H1 (cell line): ENCODE measurements around the gene TP53RK. TPM values are rescaled to one million over a fixed set of nuclear protein-coding genes. Genes with fewer than 3 reads are reported as not detected.

Experiments used
- CBX8 ChIP-seq: fragments of 300-800, 300-1000 bp; sonication (generic); IDR thresholded peaks from 2 replicates; pipeline ENCODE4 v1.7.1; 2016; ENCODE audit warnings: low read depth, low read length, borderline replicate concordance
- CREB1 ChIP-seq: IDR thresholded peaks from 2 replicates; pipeline ENCODE4 v1.6.1; 2012; ENCODE audit warnings: inconsistent platforms
- CTBP2 ChIP-seq: IDR thresholded peaks from 2 replicates; pipeline ENCODE4 v1.7.0; 2011; ENCODE audit warnings: borderline replicate concordance, mild to moderate bottlenecking, moderate library complexity, mixed read lengths, low read length; ENCODE audit not compliant: insufficient read depth, insufficient read length
- EP300 ChIP-seq, 2 experiments: IDR thresholded peaks; 1 replicate in 1 of 2; 2 replicates in 1 of 2; pipeline ENCODE4 v1.6.1; 2011 to 2012; ENCODE audit warnings: low read depth in 2 of 2, low read length in 2 of 2, mild to moderate bottlenecking in 2 of 2, borderline replicate concordance in 1 of 2, inconsistent platforms in 1 of 2, moderate library complexity in 1 of 2
- GTF2F1 ChIP-seq: IDR thresholded peaks from 2 replicates; pipeline ENCODE4 v1.6.1; 2012; ENCODE audit warnings: low read depth, low read length, improper control_type of control experiment, borderline replicate concordance
- NANOG ChIP-seq: IDR thresholded peaks from 2 replicates; pipeline ENCODE4 v1.6.1; 2011; ENCODE audit warnings: low read length, low read depth, mild to moderate bottlenecking, inconsistent platforms; ENCODE audit not compliant: insufficient read depth, poor library complexity, severe bottlenecking
- POLR2AphosphoS5 ChIP-seq: IDR thresholded peaks from 2 replicates; pipeline ENCODE4 v1.6.1; 2011; ENCODE audit warnings: low read depth, low read length
- POU5F1 ChIP-seq: IDR thresholded peaks from 2 replicates; pipeline ENCODE4 v1.6.1; 2011; ENCODE audit warnings: low read depth, mild to moderate bottlenecking, low read length, moderate library complexity
- RAD21 ChIP-seq, 2 experiments: IDR thresholded peaks in 1 of 2; conservative IDR thresholded peaks in 1 of 2; 2 replicates each; pipeline ENCODE4 v1.6.1; 2011; ENCODE audit warnings: low read depth in 2 of 2, low read length in 2 of 2, improper control_type of control experiment in 1 of 2, inconsistent platforms in 1 of 2, mild to moderate bottlenecking in 1 of 2, moderate library complexity in 1 of 2
- RFX5 ChIP-seq: IDR thresholded peaks from 2 replicates; pipeline ENCODE4 v1.6.1; 2011; ENCODE audit warnings: low read depth, low read length, improper control_type of control experiment, borderline replicate concordance
- SAP30 ChIP-seq: fragments of 300-600 bp; sonication (generic); IDR thresholded peaks from 2 replicates; pipeline ENCODE4 v1.7.1; 2012; ENCODE audit warnings: low read length, moderate library complexity, mild to moderate bottlenecking, inconsistent platforms; ENCODE audit not compliant: insufficient read depth, insufficient replicate concordance
- TAF1 ChIP-seq: IDR thresholded peaks from 2 replicates; pipeline ENCODE4 v1.6.1; 2011; ENCODE audit warnings: mild to moderate bottlenecking, low read depth, low read length
- polyA plus RNA-seq, 7 experiments: library from polyadenylated mRNA; depleted of rRNA in 3 of 7; stranded (reverse) in 5 of 7; unstranded in 2 of 7; fragments of >200 nt in 5 of 7; fragments of 200-250 nt in 2 of 7; gene quantifications; 1 replicate in 5 of 7; 2 replicates in 1 of 7; 4 replicates in 1 of 7; pipeline versions ENCODE4 v1.2.1 to v1.2.3, GENCODE V29; 2011 to 2013; ENCODE audit warnings: missing spikeins in 2 of 7, mixed read lengths in 2 of 7
- total RNA-seq: library from RNA; stranded (reverse); fragmentation: NEBNext Ultra II Directional; extraction: Animal tissue kit (Norgen Biotek cat#: 25700); gene quantifications from 2 replicates; pipeline ENCODE4 v1.2.1, GENCODE V29; 2021
- TF ChIP-seq, protein P1 (sequence below), 3 experiments: IDR thresholded peaks; 1 replicate in 2 of 3; 2 replicates in 1 of 3; pipeline versions ENCODE4 v1.5.1 to v1.6.1; 2011; ENCODE audit warnings: low read length in 3 of 3, mild to moderate bottlenecking in 3 of 3, inconsistent platforms in 2 of 3, low read depth in 1 of 3, moderate library complexity in 1 of 3; ENCODE audit not compliant: insufficient read depth in 1 of 3; ENCODE audit errors: control extremely low read depth in 1 of 3

The TP53RK gene
- total and polyA plus RNA-seq, 2 of the 8 experiments (the other 6 are each of a cell fraction or from before 2014, with no cell fraction given) = 8.5 to 16.3 TPM

DNA sequence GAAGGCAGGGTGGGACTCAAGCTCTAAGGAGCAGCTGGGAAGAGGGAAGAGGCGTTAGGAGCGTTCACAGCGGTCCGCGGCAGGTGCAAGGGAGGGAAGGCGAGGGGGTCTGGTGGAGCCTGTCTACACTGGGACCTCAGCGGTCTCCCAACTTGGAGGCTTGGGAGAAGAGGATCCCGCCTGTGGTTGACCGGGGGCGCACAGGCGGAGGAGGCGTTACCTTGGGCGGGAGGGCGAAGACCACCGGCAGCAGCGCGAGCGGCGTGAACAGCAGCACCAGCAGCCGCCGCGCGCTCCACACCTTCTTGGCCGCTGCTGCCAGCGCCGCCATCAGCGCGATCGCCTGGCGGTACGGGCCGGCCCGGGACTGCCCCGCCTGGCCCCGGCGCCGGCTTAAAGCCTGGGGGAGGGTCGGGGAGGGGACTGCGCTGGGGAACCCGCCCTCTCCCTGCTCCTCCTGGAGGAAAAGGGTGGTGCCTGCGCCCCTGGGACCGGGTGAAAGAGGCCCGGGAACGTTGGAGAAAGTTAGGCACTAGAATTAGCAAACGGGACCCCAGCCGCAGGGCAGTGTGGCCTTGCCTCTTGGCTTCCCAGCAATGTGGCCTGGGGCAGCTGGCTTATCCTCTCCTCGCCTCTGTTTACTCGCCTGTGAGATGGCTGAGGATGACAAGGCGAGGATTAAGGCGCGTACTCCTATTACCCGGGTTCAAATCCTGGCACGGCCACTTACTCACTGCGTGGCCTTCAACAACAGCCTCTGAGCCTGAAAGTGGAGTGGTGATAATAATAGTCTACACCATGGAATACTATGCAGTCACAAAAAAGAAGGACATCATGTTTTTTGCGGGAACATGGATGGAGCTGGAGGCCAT is 37.9 kb downstream of the TP53RK start, which contains the start of gene SLC13A3 (continued):
- TF ChIP-seq RAD21 (IDR thresholded peaks at IDR 0.05 in 1 of 2, conservative IDR thresholded peaks at IDR 0.05 in 1 of 2; ENCODE audit: low read depth in 2 of 2, low read length in 2 of 2) (peak in 1 of 2 experiments; percentile 26; a peak in 2 of 4 replicates), GTF2F1 (no peak), RFX5 (no peak), CBX8 (no peak), CTBP2 (no peak), TAF1 (peak; percentile 73), SAP30 (no peak), POU5F1 (no peak), CREB1 (no peak), NANOG (no peak), EP300 (IDR thresholded peaks at IDR 0.05; ENCODE audit: borderline replicate concordance in 1 of 2, low read depth in 2 of 2, low read length in 2 of 2) (no peak), POLR2AphosphoS5 (0 out of 2 replicates have a peak, but pooled peaks have one; percentile 56)
- TF ChIP-seq, protein P1, sequence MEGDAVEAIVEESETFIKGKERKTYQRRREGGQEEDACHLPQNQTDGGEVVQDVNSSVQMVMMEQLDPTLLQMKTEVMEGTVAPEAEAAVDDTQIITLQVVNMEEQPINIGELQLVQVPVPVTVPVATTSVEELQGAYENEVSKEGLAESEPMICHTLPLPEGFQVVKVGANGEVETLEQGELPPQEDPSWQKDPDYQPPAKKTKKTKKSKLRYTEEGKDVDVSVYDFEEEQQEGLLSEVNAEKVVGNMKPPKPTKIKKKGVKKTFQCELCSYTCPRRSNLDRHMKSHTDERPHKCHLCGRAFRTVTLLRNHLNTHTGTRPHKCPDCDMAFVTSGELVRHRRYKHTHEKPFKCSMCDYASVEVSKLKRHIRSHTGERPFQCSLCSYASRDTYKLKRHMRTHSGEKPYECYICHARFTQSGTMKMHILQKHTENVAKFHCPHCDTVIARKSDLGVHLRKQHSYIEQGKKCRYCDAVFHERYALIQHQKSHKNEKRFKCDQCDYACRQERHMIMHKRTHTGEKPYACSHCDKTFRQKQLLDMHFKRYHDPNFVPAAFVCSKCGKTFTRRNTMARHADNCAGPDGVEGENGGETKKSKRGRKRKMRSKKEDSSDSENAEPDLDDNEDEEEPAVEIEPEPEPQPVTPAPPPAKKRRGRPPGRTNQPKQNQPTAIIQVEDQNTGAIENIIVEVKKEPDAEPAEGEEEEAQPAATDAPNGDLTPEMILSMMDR (IDR thresholded peaks at IDR 0.05; ENCODE audit: control extremely low read depth in 1 of 3, insufficient read depth in 1 of 3, low read depth in 1 of 3, low read length in 3 of 3) = peak; percentile 20 to 23 (median 21); a peak in 3 of 4 replicates
